Natural killer cell treated with Interleukin-12 subunit alpha and Interleukin-12 subunit beta and Interleukin-15 and Interleukin-18, amount 100 ng/mL, for 72 hours (primary cell): ENCODE results near the gene ZBTB6. TPM values are rescaled to one million over a fixed set of nuclear protein-coding genes. Genes with fewer than 3 reads are reported as not detected.

Experiments
- ATAC-seq, 2 donors: fragments of 150-1000 bp; cut with Tn5 transposase in 1 of 2; sonication (Bioruptor Pico), chemical (Tn5 transposase) in 1 of 2; 2 replicates each; pipeline ENCODE4 v1.10.0; 2021
- DNase-seq: peaks from one replicate; pipeline ENCODE4 v3.0.0; 2022; ENCODE audit warnings: low spot score
- H3K27ac Mint-ChIP-seq, 2 donors: 1 replicate in 1 of 2; 2 replicates in 1 of 2; pipeline ENCODE4 v1.8.0; 2022; ENCODE audit warnings: mixed read lengths in 2 of 2, mild to moderate bottlenecking in 1 of 2, moderate library complexity in 1 of 2
- H3K27me3 Mint-ChIP-seq, 2 donors: 1 replicate in 1 of 2; 2 replicates in 1 of 2; pipeline ENCODE4 v1.8.0; 2022; ENCODE audit warnings: mixed read lengths in 2 of 2
- H3K36me3 Mint-ChIP-seq: one replicate; pipeline ENCODE4 v1.8.0; 2022; ENCODE audit warnings: mixed read lengths
- H3K4me1 Mint-ChIP-seq, 2 donors: 1 replicate in 1 of 2; 2 replicates in 1 of 2; pipeline ENCODE4 v1.8.0; 2022; ENCODE audit warnings: low read depth in 2 of 2, mixed read lengths in 2 of 2, mild to moderate bottlenecking in 1 of 2
- H3K4me3 Mint-ChIP-seq: one replicate; pipeline ENCODE4 v1.8.0; 2022; ENCODE audit warnings: mixed read lengths
- H3K9me3 Mint-ChIP-seq: 2 replicates; pipeline ENCODE4 v1.8.0; 2022; ENCODE audit warnings: mixed read lengths
- total RNA-seq, 2 donors: library from RNA; stranded (reverse); gene quantifications; one replicate each; pipeline ENCODE4 v1.2.3, GENCODE V29; 2022

Gene ZBTB6, protein sequence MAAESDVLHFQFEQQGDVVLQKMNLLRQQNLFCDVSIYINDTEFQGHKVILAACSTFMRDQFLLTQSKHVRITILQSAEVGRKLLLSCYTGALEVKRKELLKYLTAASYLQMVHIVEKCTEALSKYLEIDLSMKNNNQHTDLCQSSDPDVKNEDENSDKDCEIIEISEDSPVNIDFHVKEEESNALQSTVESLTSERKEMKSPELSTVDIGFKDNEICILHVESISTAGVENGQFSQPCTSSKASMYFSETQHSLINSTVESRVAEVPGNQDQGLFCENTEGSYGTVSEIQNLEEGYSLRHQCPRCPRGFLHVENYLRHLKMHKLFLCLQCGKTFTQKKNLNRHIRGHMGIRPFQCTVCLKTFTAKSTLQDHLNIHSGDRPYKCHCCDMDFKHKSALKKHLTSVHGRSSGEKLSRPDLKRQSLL
- total RNA-seq = 10 to 100 TPM in 1 of 2 donors, 1 to 10 TPM in 1; 7.0 to 13.3 TPM

DNA sequence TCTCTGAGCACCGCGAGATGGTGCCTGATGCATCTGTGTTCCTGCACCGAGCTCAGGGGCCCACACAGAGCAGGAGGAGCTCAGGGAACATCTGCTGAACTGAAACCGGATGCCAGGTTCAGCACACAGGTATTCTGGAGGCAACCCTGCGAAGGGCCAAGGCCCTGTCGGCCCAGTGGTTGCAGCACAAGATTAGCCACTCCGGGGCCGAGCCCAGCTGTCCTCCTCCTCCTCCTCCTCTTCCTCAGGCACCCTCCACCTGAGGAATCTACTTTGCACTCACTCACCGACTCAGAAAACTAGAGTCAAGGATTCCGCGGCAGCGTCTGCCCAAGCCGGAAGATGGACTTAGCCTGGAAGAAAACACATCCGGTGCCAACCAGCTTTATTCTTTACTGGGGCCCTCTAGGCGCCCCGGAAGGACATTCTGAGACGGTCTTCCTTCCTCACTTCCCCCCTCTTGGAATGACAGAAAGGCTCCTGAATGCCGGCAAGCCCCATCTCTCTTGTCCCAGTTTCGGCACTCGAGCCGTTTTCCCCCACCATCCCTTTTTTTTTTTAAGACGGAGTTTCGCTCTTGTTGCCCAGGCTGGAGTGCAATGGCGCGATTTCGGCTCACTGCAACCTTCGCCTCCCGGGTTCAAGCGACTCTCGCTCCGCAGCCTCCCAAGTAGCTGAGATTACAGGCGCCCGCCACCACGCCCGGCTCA is at the start of gene ZBTB6:
Gene ZBTB6, minus strand, starts transcription at position 360 of the 710 bp plus-strand sequence. CDS start 1,251 bp downstream, outside the sequence.
- Mint-ChIP-seq H3K36me3 (peaks cover 23% of the 10 kb centered on the region), H3K4me1 (peaks cover 22 to 25% of the 10 kb centered on the region in 2 donors)
- ATAC-seq = peak; percentile 93 to 97

DNA sequence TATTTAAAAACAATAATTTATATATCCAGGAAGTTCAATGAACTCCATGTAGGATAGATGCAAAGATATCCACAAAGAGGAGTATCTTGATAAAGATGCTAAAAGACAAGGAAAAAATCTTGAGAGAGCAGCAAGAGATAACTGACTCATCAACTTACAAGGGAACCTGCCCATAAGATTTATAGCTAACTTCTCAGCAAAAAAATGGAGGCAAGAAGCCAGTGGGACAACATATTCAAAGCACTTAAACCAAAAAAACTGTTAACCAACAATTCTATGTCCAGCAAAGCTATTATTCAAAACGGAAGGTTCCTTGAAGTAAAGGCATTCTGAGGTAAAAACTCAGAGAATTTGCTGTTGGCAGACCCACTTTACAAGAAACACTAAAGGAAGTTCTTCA is 48.0 kb upstream of the ZBTB6 start:
- DNase-seq = no peak
- no peaks in the 10 kb centered on the region for H3K27me3 Mint-ChIP-seq

More for the DNA sequence above, at the start of gene ZBTB6:
- H3K9me3 Mint-ChIP-seq = no peaks in the 10 kb centered on the region
- H3K27me3 Mint-ChIP-seq = no peaks in the 10 kb centered on the region
- peak; percentile 84 for DNase-seq
- peak within 1 kb of the TSS; percentile 98 for H3K4me3 Mint-ChIP-seq
- H3K27ac Mint-ChIP-seq = peak within 1 kb of the TSS; percentile 95 to 97

DNA sequence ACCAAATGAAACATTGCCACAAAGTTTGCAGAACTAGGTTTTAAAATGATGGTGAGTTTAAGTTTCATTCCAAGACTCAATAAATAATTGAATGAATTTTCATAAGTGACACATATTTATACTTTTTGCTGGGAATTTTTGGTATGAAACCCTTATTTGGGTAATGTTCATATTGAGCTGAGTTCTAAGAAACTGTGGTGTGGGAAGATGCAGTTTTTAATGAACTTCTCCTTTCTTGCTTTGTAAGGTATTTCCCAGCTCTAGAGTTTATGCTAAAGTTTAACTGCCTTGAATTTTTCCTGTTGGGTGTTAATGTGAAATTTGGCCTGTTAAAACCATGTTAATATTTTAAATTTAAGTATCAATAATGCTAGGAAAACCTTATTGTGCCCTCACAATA is 42.8 kb upstream of the ZBTB6 start:
- Mint-ChIP-seq H3K4me3 (no peak overlapping the region), H3K27ac (no peak overlapping the region), H3K36me3 (peaks cover 17% of the 10 kb centered on the region), H3K27me3 (no peaks in the 10 kb centered on the region), H3K4me1 (peaks cover 0 to 10% of the 10 kb centered on the region in 2 donors), H3K9me3 (no peaks in the 10 kb centered on the region)
- no peak for ATAC-seq
- no peak for DNase-seq

More for the DNA sequence above, 48.0 kb upstream of the ZBTB6 start:
- Mint-ChIP-seq H3K36me3 (peaks cover 18% of the 10 kb centered on the region), H3K4me1 (peaks cover 0 to 3% of the 10 kb centered on the region in 2 donors), H3K9me3 (no peaks in the 10 kb centered on the region), H3K27ac (no peak overlapping the region), H3K4me3 (no peak overlapping the region)
- no peak for ATAC-seq

DNA sequence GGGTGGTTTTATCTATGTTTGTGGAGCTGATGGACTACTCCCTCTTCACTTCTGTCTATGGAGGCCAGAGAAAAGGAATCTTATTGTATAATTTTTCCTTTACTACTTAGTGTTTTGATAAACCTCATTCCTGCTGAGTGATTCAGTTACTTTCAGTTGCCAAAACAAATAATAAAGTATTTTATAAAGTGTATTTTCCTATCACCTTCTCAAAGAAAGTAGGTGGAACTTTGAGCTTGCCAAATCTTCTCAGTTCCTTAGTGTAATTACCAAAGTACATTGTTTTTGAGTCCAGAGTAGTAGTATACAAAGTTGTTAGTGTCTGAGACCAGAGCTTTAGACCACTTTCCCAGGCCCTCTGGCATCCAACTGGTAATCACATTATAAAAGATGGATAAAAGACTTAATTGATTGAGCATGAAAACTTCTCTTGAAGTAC is 41.1 kb upstream of the ZBTB6 start:
- Mint-ChIP-seq H3K4me3 (no peak overlapping the region), H3K27me3 (no peaks in the 10 kb centered on the region), H3K4me1 (peaks cover 5 to 20% of the 10 kb centered on the region in 2 donors), H3K27ac (no peak overlapping the region), H3K9me3 (no peaks in the 10 kb centered on the region), H3K36me3 (peaks cover 6% of the 10 kb centered on the region)
- DNase-seq = no peak
- no peak for ATAC-seq

DNA sequence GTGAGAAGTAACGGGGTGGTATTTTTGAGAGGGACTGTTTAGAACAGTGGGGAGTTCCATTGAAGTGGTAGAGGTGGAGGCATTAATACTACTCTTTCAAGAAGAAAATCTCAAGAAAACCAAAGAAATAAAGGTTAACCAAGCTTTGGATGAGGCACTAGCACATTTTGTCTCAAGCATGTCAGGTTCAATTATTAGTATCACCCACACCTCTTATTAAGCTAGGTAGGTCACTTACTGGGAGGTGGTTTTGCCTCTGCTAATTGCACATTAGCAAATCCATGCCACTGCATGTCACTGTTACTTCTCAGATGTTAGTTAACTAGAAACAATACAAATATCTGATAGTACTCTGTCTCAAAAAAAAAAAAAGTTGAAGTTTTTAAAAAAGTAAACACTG is 37.9 kb upstream of the ZBTB6 start:
- Mint-ChIP-seq H3K4me3 (no peak overlapping the region), H3K4me1 (peaks cover 26 to 32% of the 10 kb centered on the region in 2 donors), H3K9me3 (no peaks in the 10 kb centered on the region), H3K27ac (no peak overlapping the region), H3K36me3 (no peaks in the 10 kb centered on the region), H3K27me3 (no peaks in the 10 kb centered on the region)
- DNase-seq (no peak), ATAC-seq (no peak)

DNA sequence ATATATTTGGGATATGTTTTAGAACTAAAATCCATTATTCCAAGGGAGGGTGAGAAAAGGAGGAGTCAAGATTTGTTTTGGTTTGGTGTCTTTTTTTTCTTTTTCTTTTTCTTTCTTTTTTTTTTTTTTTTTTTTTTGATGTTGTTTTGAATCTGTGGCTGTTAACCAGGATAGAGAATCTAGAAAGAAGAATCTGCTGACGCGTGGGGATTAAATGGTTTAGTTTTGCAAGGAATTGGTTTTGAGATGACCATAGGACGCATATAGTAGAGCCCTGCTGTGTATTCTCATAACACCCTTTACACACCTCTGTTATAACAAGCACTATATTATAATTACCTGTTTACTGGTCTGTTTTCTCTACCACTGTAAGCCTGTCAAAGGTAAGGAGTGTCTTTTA is 37.1 kb upstream of the ZBTB6 start:
- Mint-ChIP-seq H3K4me3 (no peak overlapping the region), H3K27me3 (no peaks in the 10 kb centered on the region), H3K27ac (no peak overlapping the region), H3K4me1 (peaks cover 33 to 37% of the 10 kb centered on the region in 2 donors), H3K9me3 (no peaks in the 10 kb centered on the region), H3K36me3 (no peaks in the 10 kb centered on the region)
- ATAC-seq = no peak
- DNase-seq = no peak

DNA sequence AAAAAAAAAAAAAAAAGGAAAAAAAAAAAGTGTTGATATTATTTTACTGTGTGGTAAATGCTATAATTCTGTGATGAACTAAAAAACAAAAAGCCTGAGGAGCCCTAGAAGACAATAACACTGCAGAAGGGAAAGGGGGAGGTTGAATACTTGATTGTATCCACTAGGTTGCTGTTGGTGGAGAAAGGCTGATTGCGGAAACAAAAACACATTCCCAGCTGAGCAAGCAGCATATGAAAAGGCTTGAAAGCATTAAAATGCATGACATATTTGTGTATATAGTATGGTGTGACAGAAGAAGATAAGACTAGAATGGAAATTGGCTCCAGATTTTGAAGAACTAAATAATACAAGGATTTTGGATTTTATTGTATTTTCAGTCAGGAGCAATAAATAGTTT is 36.6 kb upstream of the ZBTB6 start:
- no peaks in the 10 kb centered on the region for H3K27me3 Mint-ChIP-seq
- peaks cover 36% of the 10 kb centered on the region in 2 donors for H3K4me1 Mint-ChIP-seq

DNA sequence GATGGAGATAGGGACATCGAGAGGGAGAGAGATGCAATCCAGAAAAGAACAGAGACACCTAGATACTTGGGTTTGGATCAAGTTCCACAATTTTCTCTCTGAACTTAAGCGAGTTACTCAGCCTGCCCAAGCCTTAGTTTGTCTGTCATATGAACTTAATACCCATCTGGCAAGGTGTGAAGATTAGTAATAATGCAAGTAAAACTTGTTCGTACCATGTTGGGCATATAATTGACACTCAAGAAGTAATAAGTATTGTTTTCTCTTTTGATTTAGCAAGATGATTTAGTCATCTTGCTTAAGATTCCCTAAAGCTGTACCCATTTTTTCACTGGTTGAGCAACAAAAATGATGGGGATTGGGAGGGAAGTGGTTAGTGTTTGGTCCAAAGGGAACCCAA is 35.2 kb upstream of the ZBTB6 start:
- Mint-ChIP-seq H3K27me3 (no peaks in the 10 kb centered on the region), H3K4me3 (peak overlapping the region; percentile 21), H3K9me3 (no peaks in the 10 kb centered on the region), H3K27ac (peak overlapping the region; percentile 71 to 77), H3K36me3 (no peaks in the 10 kb centered on the region), H3K4me1 (peaks cover 36% of the 10 kb centered on the region in 2 donors)
- DNase-seq (no peak), ATAC-seq (peak; percentile 89 to 91)

More for the DNA sequence above, 36.6 kb upstream of the ZBTB6 start:
- H3K27ac Mint-ChIP-seq = no peak overlapping the region
- H3K36me3 Mint-ChIP-seq = no peaks in the 10 kb centered on the region
- H3K9me3 Mint-ChIP-seq = no peaks in the 10 kb centered on the region
- ATAC-seq (no peak), DNase-seq (no peak)
- no peak overlapping the region for H3K4me3 Mint-ChIP-seq

DNA sequence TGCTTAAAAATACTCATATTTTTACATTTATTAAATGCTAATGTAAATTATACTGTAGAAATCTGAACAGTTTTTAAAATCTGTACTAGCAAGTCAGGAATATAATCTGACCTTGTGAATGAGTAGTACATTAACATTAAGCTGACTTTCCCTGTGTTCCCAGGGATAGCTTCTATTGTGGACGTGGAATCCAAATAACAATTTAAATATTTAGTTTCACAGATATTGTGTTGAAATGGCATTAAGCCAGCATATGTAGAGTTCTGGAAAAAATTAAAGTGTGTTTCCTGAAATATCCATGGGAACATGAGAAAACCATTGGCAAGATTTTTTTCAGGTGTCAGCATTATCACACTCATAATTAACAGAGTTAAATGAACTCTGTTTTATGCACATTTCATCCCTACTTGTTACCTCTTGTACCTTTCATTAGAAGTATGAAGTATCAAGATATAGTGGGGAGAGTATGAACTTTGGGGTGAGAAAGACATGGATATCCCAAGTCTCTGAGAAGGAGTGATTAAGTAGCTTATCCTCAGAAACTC is 33.4 kb upstream of the ZBTB6 start:
- peak overlapping the region; percentile 71 to 77 for H3K27ac Mint-ChIP-seq
- no peaks in the 10 kb centered on the region for H3K9me3 Mint-ChIP-seq
- no peaks in the 10 kb centered on the region for H3K27me3 Mint-ChIP-seq
- no peak for DNase-seq
- peaks cover 41% of the 10 kb centered on the region in 2 donors for H3K4me1 Mint-ChIP-seq
- H3K36me3 Mint-ChIP-seq = peaks cover 5% of the 10 kb centered on the region
- ATAC-seq = no peak
- H3K4me3 Mint-ChIP-seq = no peak overlapping the region

DNA sequence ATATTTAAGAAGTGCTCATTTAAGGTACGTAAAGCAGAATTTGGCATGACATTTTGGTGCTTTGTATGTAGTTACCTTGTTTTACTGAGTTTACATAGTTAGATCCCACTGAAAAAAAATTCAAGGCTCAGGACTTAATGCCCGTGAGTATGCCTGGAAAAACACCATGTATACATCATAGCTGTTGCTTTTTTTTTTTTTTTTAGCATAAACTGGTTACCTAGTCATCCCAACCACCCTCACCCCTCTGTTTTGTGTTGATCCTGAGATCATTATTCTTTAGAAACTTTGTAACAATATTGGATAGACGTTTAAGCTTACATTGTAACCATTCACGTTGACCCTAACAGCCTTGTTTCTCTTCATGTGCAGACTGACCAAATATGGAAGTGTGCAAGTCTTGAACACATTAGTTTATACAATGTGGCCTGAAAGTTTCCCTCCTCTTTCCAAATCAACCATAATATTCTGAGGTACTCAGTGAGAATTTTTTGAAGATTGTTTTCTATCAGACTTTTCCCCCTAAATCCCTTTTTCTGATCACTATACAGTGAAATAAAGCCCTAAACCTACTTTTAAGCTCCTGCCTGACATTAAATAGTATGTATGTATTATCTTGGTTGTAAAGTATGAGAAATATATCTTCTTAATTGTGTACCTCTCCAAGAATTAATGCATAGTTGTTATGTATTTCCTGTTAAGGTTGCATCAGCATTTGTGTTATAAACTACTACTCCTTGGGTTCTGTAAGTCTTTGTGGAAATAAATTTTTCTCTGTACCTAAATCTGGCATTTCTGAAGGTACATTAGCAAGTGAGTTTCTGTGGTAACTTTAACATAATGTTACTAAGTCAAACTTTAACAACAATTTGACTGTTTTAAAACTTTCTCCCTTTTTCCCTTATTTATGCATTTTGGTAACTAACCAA is 32.1 kb upstream of the ZBTB6 start:
- no peaks in the 10 kb centered on the region for H3K27me3 Mint-ChIP-seq
- ATAC-seq (no peak), DNase-seq (no peak)
- H3K4me1 Mint-ChIP-seq = peaks cover 41 to 45% of the 10 kb centered on the region in 2 donors
- H3K4me3 Mint-ChIP-seq = no peak overlapping the region
- H3K27ac Mint-ChIP-seq = peak overlapping the region in 1 of 2 donors; percentile 60
- H3K36me3 Mint-ChIP-seq = peaks cover 7% of the 10 kb centered on the region
- no peaks in the 10 kb centered on the region for H3K9me3 Mint-ChIP-seq

DNA sequence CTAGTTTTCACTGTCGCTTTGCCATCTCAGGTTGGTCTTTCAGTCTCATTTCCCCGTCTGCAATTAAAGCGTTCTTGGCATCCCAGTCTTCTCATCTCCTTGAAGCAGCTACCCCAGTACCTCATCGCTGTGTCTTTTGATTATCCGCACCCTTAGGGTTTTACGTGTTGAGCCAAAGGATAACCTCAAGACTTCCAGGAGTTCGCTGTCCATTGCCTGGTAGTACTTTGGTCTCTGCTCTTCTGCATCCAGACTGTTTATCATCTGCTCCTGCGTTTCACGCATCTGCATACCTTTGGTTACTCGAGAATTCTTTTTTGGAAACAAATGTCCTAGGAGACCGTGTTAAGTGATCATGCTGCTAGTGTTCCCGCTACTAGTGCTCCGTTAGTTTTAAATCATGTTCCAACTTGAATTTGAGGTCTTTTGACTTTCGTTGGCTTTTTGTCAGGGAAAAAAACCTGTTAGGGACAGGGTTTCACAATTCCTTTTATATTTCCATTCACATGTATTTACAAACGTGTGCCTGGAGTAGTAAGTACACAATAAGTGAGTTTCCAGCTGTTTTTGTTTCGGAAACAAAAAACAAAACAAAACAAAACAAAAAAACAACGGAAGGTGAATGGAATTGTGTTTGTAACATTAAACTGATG is 28.6 kb upstream of the ZBTB6 start:
- ATAC-seq (no peak), DNase-seq (no peak)
- Mint-ChIP-seq H3K27me3 (no peaks in the 10 kb centered on the region), H3K27ac (peak overlapping the region; percentile 90 to 91), H3K4me3 (peak overlapping the region; percentile 95), H3K4me1 (peaks cover 20 to 24% of the 10 kb centered on the region in 2 donors), H3K9me3 (no peaks in the 10 kb centered on the region), H3K36me3 (peaks cover 12% of the 10 kb centered on the region)

DNA sequence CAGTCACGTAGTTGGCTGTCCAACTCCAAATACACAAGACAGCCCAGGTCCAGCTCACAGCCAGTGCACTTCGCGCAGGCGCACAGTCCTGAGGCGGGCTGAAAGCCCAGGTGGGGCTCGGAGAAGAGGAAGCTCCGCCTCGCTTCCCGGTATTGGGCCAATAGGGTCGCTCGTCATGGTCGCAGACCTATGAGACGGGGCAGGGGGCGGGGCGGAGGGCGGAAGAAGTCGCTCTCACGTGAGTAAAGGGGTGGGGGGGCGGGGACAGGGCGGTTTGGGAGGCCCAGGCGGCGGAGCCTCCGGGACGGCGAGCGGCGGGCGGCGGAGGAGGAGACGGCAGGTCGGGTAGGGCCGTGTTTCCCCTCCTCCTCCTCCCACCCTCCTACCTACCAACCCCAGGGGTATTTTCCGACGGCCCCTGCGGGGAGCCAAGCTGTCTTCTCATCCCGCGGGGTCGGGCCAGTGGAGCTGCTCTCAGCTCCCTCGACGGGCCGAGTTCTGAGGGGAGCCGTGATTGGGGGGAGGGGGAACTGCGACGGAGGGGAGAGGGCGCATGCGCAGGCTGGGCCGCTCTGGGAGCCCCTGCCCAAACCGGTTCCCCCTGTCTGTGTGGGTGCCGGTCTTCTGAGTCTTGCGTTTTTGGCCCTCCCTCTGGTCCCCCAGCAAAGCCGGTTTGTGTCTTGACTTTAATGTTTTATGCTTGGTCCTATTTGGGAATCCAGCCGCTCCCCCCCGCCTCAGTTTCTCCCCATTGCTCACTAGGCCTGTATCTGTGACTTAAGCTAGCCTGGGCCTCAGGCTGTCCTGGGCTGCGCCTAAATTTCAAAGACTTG is 27.8 kb upstream of the ZBTB6 start, which contains the start of gene RABGAP1:
Gene RABGAP1, plus strand, starts transcription at position 272 of the 833 bp plus-strand sequence. CDS start 16,040 bp downstream, outside the sequence.
- Mint-ChIP-seq H3K9me3 (no peaks in the 10 kb centered on the region), H3K27ac (peak within 1 kb of the TSS; percentile 90 to 91), H3K4me3 (peak within 1 kb of the TSS; percentile 95), H3K27me3 (no peaks in the 10 kb centered on the region), H3K36me3 (peaks cover 12% of the 10 kb centered on the region), H3K4me1 (peaks cover 24 to 26% of the 10 kb centered on the region in 2 donors)
- ATAC-seq (peak; percentile 99), DNase-seq (peak; percentile 98)
